Right ventricle myocardium inferior (tissue), 1 donor: Measurements from ENCODE around the gene FRY. TPM values are rescaled to one million over a fixed set of nuclear protein-coding genes. Genes with fewer than 3 reads are reported as not detected.

Experiments
- ATAC-seq: fragments of 200-7000 bp; cut with Tn5 transposase; one replicate; pipeline ENCODE4 v1.9.1; 2020; ENCODE audit warnings: mild to moderate bottlenecking, moderate library complexity
- DNase-seq: peaks from one replicate; pipeline ENCODE4 v3.0.0; 2021; ENCODE audit errors: missing footprints
- intact Hi-C: fragments of 100-400 bp; cut with DNase I; formaldehyde crosslinking; loops from one replicate; pipeline ENCODE4 v1.11.0; 2022
- total RNA-seq: library from RNA; stranded (reverse); fragmentation: NEBNext Ultra II Directional; extraction: Animal tissue kit (Norgen Biotek cat#: 25700); gene quantifications from one replicate; pipeline ENCODE4 v1.2.1, GENCODE V29; 2021
- donor health status: DM: no; HTN: yes; CAD: no; lungs with severe emphysema.

Gene FRY
- total RNA-seq, 1 donor from 2014 or later = 146 TPM

DNA sequence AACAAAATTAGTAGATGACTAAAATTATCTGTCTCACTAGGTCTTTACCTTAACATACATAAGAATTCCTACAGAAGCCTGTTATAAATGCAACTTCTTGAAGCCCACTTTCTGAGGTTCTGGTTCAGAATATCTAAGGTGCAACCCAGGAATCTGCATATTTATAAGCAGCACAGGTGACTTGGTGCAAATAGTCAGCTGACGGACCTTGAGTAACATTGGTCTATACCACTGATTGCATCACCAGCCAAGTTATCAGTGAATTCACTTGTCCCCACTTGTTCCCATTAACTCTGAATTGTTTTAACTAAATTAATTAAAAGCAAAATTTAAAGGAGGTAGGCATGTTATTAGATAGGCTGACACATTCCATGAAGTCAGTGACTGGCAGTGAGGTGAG, 109.9 kb downstream of the FRY start:
- intact Hi-C loops = no loop called here
- no peak for ATAC-seq
- no peak for DNase-seq

DNA sequence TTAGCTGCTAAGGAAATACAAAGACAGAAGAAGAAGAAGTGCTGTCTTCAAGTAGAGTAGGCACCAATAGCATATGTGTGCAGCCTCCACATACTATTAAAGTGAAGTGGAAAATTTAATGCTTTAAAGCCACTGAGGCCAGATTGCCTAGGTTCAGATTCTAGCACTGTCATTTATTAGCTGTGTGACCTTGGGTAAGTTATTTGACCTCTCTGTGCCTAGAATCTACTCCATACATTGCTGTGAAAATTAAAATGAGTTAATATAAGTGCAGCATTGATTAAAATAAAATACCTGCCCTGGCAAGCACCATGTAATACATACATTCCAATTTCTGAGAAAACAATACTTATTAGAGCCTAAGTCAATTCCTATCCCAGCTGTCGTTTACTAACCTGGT, 110.5 kb downstream of the FRY start:
- ATAC-seq = no peak
- intact Hi-C loops = no loop called here
- DNase-seq = no peak

DNA sequence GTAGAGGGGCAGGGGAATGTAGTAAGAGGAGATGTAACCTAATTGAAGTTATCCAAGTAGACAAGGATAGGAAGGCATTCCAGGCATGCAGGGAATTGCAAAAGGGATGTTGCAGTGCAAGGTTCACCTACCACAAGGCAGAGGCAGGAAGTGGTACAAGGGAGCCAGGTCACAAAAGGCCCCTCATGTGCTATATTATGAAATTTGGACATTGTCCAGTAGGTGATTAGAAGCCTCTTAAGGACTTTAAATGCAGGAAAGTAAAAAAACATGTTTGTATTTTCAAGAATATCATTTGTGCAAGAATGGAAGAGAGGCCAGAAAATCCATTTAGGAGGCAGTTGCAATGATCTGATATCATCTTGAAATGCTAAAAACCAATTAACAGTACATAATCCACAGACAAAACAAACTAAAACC, 111.4 kb downstream of the FRY start:
- ATAC-seq (no peak), DNase-seq (no peak)
- intact Hi-C loops = no loop called here

DNA sequence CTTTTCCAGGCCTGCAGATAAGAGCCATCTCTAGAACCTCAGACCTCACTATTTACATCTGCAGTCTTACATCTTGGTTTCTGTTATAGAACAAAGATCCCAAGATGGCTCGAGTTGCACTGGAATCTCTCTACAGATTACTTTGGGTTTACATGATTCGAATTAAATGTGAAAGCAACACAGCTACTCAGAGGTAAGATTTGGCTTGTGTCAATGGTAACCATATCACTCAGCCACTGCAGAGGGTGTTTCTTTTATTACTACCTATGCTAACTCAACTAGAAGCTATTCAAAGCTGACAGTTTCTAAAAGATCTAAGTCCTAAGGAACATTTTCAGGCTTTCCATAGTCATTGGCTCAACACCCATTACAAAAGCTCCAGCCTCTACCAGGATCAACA, 115.6 kb downstream of the FRY start:
- no peak for DNase-seq
- intact Hi-C loops = no loop called here
- ATAC-seq = no peak

DNA sequence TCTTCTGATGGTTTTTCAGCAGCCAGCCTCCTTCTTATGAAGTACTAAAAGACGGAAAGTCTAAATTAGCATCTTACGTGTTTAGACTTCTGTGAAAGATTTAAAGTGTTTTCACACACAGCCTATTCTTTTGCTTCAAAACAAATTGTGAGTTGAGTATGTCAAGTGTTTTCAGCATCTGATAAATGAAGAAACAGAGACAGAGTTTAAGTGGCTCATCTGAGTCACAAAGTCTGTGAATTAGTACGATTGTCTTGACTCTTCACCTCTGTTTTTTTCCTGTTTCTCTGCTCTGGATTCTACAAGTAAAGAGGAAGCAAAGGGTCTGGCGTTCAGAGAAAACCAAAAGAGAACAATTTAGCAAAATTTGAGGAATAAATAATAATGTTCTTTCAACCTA, 116.4 kb downstream of the FRY start:
- intact Hi-C loops = no loop called here
- no peak for DNase-seq
- ATAC-seq = no peak

DNA sequence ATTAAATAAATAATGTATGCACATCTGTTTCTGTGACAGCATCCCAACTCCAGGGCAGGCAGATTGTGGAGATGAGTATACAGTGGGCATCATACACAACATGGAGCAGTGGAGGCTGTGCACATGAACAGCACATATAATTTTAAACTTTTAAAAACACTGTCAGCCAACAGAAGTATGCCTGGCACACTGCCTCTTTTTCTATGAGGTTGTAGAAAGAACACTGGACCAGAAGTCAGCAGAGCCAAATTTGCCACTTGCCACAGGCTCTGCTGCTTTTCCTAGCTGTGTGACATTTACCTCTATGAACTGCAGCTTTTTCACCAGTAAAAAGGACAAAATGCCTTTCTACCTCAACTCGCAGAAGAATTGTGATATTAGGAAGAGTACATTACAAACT, 118.7 kb downstream of the FRY start:
- intact Hi-C loops = no loop called here
- DNase-seq = no peak
- ATAC-seq = peak; percentile 78

DNA sequence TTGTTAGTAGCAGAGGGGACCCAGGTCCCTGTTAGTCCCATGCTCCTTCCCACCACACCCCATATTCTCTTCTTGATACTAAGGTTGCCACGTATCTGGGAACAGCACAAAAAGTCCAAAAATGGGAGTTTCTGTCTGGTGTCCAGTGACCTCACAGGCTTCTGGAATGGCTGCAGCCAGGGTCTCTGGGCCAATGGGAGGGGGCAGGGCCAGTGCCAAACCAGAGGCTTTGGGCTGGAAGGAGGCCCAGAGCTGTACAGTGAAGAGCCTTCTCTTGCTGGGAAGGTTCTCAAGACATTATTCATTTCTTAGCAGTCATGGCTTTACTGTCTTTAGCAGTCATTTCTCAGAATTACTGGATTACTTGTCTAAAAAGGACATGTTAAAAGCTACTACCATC, 119.2 kb downstream of the FRY start:
- ATAC-seq (peak; percentile 95), DNase-seq (peak; percentile 86)
- intact Hi-C loops = no loop called here

DNA sequence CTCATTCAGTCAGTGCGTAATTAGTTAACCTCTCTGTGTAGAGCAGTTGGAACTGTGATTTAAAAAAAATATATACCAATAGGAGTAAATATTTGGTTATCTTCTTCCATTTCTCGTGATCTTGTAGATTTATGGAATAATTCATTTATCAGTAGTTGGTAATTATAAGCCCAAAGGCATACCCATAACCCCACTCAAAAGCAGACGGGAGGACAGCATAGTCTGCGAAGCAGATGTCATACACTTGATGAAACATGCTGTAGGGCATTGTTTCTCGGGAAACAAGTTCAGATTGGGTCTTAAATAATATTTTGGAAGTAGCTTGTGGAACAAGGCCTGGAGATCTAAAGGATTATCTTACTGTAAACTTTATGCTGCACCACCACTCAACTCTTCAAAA, 119.7 kb downstream of the FRY start:
- intact Hi-C loops = no loop called here
- ATAC-seq (no peak), DNase-seq (no peak)

DNA sequence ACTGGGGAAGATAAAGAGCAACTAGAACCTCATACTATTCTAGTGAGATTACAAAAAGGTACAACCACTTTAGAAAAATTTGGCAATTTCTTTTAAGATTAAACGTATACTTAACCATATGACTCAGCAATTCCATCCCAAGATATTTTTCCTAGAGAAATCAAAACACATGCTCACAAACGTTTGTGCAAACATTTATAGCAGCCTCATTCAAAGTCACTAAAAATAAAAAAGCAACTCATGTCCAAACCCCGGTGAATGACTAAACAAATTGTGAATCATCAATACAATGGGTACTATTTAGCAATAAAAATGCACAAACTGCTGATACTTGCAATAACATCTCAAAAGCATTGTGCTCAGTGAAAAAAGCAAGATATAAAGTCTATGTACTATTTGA, 121.5 kb downstream of the FRY start:
- intact Hi-C loops = no loop called here
- DNase-seq = no peak
- no peak for ATAC-seq

DNA sequence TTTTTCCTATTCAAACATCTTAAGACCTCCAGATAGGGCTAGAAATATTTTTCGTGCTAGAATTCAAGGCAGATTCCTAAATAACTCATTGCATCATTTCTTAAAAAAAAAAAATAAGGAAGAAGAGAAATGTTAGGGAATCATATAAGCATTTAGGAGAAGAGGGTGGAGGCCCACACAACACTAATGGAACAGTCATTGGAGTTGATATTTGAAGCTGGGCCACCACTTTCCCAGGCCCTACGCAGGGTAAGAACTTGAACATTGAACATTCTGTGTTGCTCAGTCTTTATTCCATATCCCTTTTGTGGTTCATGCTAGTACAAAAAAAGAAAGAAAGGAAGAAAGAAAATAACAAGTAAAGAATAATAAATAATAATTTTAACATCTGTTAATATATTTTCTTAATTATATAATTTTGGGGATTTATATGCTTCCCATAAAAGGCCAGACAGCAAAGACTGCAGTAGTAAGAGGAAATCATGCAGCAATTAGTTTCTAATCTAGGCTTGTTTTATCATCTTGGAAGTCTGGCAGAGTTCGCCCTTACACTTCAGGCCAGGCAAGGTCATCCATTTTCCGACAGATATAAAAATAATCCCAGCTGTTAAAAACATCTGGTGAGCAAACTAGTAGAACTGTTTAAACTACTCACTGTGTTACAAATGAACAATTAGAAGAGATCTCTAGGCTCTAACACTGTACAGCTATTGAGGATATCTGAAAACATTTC, 127.7 kb downstream of the FRY start:
- intact Hi-C loops = no loop called here
- DNase-seq = no peak
- ATAC-seq = peak; percentile 88

DNA sequence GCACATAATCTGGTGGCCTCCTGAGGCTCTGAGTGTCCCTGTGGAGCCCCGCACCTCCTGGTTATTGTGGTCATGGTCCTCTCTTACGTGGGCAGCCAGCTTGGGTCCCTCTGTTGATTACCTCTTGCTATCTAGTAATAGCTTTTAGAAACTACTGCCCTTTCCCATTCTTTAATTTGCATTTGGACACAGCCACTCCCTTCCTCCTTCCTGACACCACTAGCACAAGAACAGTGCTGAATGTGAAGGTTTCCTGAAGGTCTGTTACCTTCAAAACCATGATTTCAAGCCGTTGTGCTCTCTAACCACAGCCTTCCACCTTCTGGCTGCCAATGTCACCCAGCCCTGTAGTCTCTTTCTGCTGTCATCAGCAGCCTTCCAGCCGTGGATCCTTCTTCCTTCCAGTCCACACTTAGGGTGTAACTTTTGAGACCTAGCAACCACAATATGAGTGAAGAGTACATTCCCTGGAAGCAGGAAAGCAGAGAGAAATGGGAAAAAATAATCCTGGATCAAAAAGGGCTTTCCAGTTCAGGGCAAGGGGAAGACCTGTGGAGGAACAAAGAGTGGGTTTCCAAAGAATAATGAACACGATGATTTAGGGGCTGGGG, 130.9 kb downstream of the FRY start:
- DNase-seq (no peak), ATAC-seq (no peak)
- intact Hi-C loops = loop anchor here (5.0 kb wide), 2 partner anchors 40 to 100 kb away; no protein-coding TSS in a partner anchor

DNA sequence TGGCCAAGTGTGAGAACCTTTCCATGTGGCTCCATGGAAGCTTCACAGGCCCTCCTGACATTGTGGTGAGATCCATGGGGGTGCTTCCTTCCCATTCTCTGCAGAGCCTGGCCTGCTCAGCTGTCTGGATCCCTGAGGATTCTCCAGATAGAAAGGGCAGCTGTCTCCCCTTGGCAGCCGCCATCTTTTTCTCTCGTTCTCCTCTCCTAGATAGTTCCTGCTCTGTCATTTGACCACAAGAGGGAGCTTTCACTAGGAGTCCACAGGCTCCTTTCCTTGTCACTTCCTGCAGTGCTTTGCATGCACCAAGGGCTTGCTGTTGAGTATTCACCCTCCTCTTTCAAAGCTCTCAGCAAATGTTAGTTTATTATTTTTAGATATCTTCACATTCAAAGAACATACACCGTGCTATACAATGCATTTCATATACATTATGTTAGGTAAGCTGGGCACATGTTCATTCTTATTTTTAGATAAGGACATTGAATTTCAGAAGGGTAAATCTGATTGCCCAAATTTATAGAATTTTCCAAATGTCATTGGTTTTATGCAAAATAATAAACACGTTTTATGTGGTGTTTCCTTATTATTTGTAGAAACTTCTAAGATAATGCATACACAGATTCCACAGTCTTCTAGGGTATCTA, 133.2 kb downstream of the FRY start:
- intact Hi-C loops = loop anchor here (5.0 kb wide), 2 partner anchors 38 to 102 kb away; no protein-coding TSS in a partner anchor

DNA sequence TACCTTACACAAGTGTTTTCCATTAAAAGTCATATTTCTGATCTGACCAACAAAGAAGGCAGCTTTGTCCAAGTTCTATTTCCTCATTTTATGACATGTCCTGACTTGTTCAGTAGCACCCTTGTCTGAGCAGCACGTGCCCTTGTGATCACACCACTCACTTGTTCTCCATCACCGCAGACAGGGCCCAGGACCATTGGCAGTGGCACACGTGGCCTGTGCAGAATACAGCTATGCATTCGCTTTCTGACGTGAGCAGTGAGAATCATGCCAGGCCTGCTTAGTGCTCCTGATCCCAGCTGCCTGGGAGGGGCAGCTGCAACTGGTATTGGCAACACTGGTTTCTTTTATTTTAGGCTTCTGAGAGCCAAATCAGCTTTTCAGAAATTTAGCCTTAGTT, 134.2 kb downstream of the FRY start:
- DNase-seq (peak; percentile 72), ATAC-seq (peak; percentile 81)
- intact Hi-C loops = no loop called here

More for the DNA sequence above, 133.2 kb downstream of the FRY start:
- ATAC-seq (no peak), DNase-seq (peak; percentile 59)

DNA sequence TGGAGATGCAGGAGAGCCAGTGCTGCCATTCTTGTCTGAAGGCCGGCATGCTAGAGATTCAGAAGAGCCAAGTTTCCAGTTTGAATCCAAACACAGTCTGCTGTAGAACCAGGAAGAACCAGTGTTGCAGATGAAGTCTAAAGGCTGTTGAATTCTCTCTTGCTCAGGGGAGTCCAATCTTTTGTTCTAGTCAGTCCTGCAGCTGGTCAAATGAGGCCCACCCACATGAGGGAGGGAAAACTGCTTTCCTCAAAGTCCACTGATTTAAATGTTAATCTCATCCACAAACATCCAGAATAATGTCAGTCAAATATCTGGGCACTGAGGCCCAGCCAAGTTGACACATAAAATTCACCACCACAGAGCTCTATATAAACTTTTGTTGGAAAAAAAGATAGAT, 136.6 kb downstream of the FRY start:
- no peak for DNase-seq
- intact Hi-C loops = no loop called here
- no peak for ATAC-seq

DNA sequence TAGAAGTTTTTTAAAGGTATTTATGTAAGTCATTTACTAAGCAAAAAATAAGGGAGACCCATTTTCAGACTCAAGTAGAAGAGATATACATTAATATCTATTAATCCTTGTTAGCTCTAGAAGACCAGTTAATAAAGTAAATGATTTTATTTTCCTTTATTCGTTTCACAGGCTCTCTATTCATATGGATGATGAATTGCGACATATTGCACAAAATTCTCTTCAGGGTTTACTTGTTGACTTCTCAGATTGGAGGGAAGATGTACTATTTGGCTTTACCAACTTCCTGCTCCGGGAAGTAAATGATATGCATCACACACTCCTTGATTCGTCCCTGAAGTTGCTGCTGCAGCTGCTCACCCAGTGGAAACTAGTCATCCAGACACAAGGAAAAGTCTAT, 139.3 kb downstream of the FRY start:
- ATAC-seq (no peak), DNase-seq (no peak)
- intact Hi-C loops = loop anchor here (10.0 kb wide), 1 partner anchor 346 kb away; no protein-coding TSS in a partner anchor

DNA sequence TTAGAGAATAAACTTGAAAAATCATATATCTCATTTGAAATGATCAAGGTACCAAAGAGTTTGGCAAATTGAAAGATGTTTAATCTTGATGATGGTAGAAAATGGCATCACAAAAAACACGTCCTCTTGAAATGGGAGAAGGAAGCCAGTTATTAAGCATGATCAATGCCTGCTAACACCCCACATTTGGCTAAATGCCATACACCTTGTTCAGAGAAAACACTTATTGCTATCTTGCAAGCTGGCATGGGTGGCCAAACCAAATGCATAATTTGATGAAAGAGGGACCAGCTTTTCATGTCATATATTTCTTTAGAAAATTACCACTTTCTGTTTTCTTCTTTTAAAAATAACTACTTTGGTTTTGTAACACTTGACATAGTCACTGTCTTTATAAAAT, 142.3 kb downstream of the FRY start:
- DNase-seq (no peak), ATAC-seq (no peak)
- intact Hi-C loops = loop anchor here (10.0 kb wide), 1 partner anchor 349 kb away; no protein-coding TSS in a partner anchor

DNA sequence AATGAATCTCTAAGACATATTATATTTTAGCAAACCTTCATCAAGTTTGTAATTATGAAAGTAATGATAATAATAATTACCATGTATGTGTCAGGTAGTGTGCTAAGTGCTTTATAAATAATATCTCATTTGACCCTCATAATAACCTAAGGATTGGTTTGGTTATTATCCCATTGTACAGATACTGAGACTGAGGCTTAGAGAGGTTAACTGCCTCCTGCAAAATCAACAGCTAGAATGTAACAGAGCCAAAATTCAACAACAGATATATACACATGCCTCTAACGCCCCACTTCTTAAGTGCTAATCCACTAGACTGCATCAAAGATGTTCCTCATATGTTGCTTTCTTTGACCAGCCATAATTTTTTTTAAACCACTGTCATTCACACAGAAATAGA, 142.8 kb downstream of the FRY start:
- intact Hi-C loops = loop anchor here (10.0 kb wide), 1 partner anchor 350 kb away; no protein-coding TSS in a partner anchor

DNA sequence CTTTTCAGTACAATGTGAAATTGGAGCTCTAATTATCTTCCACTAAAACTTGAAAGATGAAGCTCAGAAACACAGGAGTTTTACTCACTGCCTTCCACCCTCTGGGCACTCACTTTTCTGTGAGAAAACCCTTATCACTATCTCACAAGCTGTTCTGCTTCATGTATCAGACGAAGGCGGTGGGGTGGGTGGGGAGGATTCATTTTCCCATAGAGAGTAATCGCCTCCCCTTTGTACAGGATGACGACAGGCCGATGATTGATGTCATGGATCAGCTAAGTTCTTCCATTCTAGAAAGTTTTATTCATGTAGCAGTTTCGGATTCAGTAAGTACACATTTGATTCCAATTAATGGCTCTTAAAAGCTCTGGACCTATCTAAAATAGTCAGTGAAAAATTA, 143.7 kb downstream of the FRY start:
- DNase-seq = no peak
- intact Hi-C loops = loop anchor here (10.0 kb wide), 1 partner anchor 351 kb away; no protein-coding TSS in a partner anchor
- ATAC-seq = no peak

More for the DNA sequence above, 142.8 kb downstream of the FRY start:
- DNase-seq = no peak
- no peak for ATAC-seq

DNA sequence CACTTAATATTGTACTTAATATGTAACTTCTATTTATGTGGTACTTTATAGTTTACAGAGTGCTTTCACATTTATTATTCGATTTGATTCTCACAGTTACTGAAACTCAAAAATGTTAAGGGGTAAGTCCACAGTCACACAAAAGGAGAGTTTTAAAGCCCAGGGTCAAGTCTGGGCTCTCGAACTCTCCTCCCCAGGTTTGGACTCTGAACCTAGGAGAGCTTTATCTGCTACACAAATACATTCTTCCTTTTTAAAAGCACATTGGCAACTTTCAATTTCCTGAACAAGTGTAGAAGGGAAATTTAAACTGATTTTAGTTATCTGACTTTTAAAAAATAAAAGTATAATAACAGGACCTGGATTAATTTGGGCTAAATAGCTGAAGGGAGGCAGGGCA, 144.4 kb downstream of the FRY start:
- intact Hi-C loops = loop anchor here (10.0 kb wide), 1 partner anchor 351 kb away; no protein-coding TSS in a partner anchor
- DNase-seq (no peak), ATAC-seq (no peak)

DNA sequence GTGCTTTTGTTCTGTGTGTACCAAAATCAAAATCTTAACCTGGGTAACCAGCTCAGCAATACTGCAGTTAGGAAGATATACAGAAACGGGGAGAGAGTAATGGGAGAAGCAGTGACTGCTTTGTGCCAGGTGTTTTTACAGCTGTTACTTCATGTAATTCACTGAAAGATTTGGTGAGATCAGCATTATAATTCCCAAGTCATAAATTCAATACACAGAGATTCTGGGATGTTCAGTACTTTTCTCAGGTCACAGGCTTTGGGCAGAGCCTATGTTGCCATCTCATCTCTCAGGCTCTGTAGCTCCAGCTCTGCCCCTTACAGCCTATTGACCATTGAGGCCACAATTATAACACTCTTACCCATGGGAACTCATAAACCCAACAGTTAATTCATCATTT, 145.1 kb downstream of the FRY start:
- DNase-seq (no peak), ATAC-seq (no peak)
- intact Hi-C loops = loop anchor here (10.0 kb wide), 1 partner anchor 352 kb away; no protein-coding TSS in a partner anchor
